Heart right ventricle (tissue), 16 donors: ENCODE measurements around the gene ATP6AP2. TPM values are rescaled to one million over a fixed set of nuclear protein-coding genes. Genes with fewer than 3 reads are reported as not detected.
"Not testable (repeated sequence)": the region's sequence is repeated elsewhere in the genome, so short reads cannot be mapped to it uniquely, and the experiment has no call there.

Source experiments
- ATAC-seq, 8 donors: fragments of 200-7000 bp; cut with Tn5 transposase; one replicate each; pipeline ENCODE4 v1.9.1; 2020; ENCODE audit warnings: mild to moderate bottlenecking in 8 of 8, moderate library complexity in 8 of 8, moderate number of reproducible peaks in 1 of 8
- DNase-seq, 2 donors: peaks; one replicate each; pipeline ENCODE4 v3.0.0-alpha.2; 2020
- H3K27ac ChIP-seq, 10 donors: fragments of 200-600 bp; sonication (generic) in 2 of 10; one replicate each; pipeline versions ENCODE4 v1.5.0 to v1.8.0; 2020 to 2022; ENCODE audit warnings: mild to moderate bottlenecking in 3 of 10
- H3K27me3 ChIP-seq, 7 donors: fragments of 200-600 bp; one replicate each; pipeline ENCODE4 v1.8.0; 2021 to 2022; ENCODE audit warnings: mild to moderate bottlenecking in 2 of 7
- H3K36me3 ChIP-seq, 9 donors: fragments of 200-600 bp; sonication (generic) in 1 of 9; one replicate each; pipeline versions ENCODE4 v1.5.0 to v1.8.0; 2020 to 2022; ENCODE audit warnings: mild to moderate bottlenecking in 2 of 9
- H3K4me1 ChIP-seq, 9 donors: fragments of 200-600 bp; sonication (generic) in 1 of 9; one replicate each; pipeline versions ENCODE4 v1.5.0 to v1.8.0; 2020 to 2022; ENCODE audit warnings: mild to moderate bottlenecking in 4 of 9
- H3K4me3 ChIP-seq, 10 donors: fragments of 200-600 bp; sonication (generic) in 2 of 10; one replicate each; pipeline versions ENCODE4 v1.5.0 to v1.8.0; 2020 to 2022; ENCODE audit warnings: mild to moderate bottlenecking in 7 of 10, moderate library complexity in 2 of 10
- H3K9me3 ChIP-seq, 11 donors: fragments of 200-600 bp in 10 of 11; sonication (generic) in 2 of 11; one replicate each; pipeline versions ENCODE4 v1.5.0 to v1.8.0; 2013 to 2022; ENCODE audit warnings: mild to moderate bottlenecking in 2 of 11, control low read depth in 1 of 11, moderate library complexity in 1 of 11
- CTCF ChIP-seq, 9 donors: fragments of 200-600 bp; sonication (generic) in 2 of 9; IDR thresholded peaks; one replicate each; pipeline versions ENCODE4 v1.5.0 to v1.8.0; 2021 to 2022; ENCODE audit warnings: antibody characterized with exemption in 9 of 9, mild to moderate bottlenecking in 5 of 9, moderate library complexity in 1 of 9
- WGBS, 2 donors: extraction: QIAGEN DNeasy Blood & Tissue Kit; methylation state at CpG; one replicate each; pipeline ENCODE4 v1.1.7; 2013; ENCODE audit warnings: inconsistent platforms in 1 of 2; 5-methylcytosine and 5-hydroxymethylcytosine counted together
- intact Hi-C, 10 donors: fragments of 100-400 bp; cut with DNase I; formaldehyde crosslinking; loops; one replicate each; pipeline versions ENCODE4 v1.11.1 to v1.14.2; 2022
- polyA plus RNA-seq, 2 donors: library from polyadenylated mRNA; stranded (reverse); fragments of 200-250 nt; gene quantifications; one replicate each; pipeline ENCODE4 v1.2.3, GENCODE V29; 2013
- total RNA-seq, 10 donors: library from RNA; stranded (reverse); fragmentation: NEBNext Ultra II Directional in 3 of 10; extraction: Animal tissue kit (Norgen Biotek cat#: 25700) in 3 of 10; gene quantifications; one replicate each; pipeline versions ENCODE4 v1.2.1 to v1.2.4, GENCODE V29; 2021 to 2023
- donor health status: Arrhythmogenic right ventricular cardiomyopathy.
- donor health status: ischemic (EF 13 %, LVEDD 7.1; RV severe dilation, severe dysfunction).
- donor health status: healthy with polysubstance abuse.
- donor health status: DM: no; HTN: yes; CAD: no.
- donor health status: DM: no; HTN: no; CAD: no.
- donor health status: ischemic (EF 25% LVEDD 6.9; RV normal size, moderate dysfunction).
- donor health status: ischemic (EF 25% LVEDD 5.7; RV mildly dilated, moderate dysfunction).
- donor health status: healthy.
- donor health status: DM: yes; HTN: yes; CAD: no.
- donor health status: Ischemic cardiomyopathy.
- donor health status: ischemic (EF 35%, LVEDD 5.7; RV mildly dilated, moderate dysfunction).
- donor health status: nonischemic (EF 11% LVEDD 7.7; RV severe dilation, severe dysfunction).
- donor health status: DM: yes; HTN: yes; CAD: no.
- donor health status: PGD.
- donor health status: ischemic (EF 29% LVEDD 5.4; RV normal size, mild dysfunction).
- donor health status: nonischemic (EF 23%, LVEDD 6.1; RV moderate dilation, normal function).

ATP6AP2 gene
- total and polyA plus RNA-seq, 12 donors = 28.0 to 62.1 (median 46.8) TPM

GRCh38 chrX:40564447-40564846, 16.3 kb upstream of the ATP6AP2 start:
- ATAC-seq = no peak
- Histone ChIP-seq H3K9me3 (no peaks in the 10 kb centered on the region), H3K4me1 (no peaks in the 10 kb centered on the region), H3K27me3 (peaks cover 0 to 94% (median 0%) of the 10 kb centered on the region in 7 donors), H3K36me3 (no peaks in the 10 kb centered on the region), H3K4me3 (no peak overlapping the region), H3K27ac (no peak overlapping the region)
- 83 to 90% methylated on average over 4 of the region's 4 CpGs for WGBS, 2 donors
- DNase-seq = no peak
- TF ChIP-seq CTCF (IDR thresholded peaks at IDR 0.05) = no peak
- intact Hi-C loops = no loop called here

DNA sequence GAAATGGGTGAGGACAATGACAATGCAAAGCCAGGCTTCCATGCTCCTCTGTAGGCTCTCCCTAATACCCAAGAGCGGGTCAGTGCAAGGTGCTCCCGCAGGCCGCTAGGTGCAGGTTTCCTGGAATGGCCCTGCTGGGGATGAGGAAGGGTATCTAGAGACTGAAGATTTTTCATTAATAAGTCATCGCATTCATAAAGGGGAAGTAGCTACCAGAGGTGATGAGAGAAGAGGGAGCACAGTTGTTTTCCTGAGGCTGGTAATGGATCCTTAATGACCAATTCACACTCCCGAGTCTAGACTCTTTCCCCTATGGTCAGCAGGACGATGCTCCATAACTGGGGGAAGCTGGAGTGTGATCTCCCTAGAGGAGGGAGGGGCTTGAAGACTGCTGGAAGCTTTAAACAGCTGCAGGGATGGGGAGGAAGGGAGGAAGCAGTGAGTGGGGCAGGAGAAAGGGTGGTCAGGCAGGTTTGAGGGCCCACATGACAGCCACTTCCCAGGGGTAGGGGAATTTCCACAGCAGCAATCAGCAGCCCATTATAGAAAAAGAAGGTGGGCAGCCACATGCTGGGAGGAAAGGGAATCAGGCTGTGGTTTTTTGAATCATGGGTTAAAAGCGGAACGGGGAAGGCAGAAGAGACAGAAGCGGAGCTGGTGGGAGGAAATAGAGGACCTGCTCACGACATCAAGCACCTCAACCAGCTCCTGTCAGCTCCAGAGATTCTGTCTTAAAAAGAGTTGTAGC, 10.2 kb upstream of the ATP6AP2 start:
- H3K4me1 ChIP-seq = peaks cover 0 to 6% (median 0%) of the 10 kb centered on the region in 9 donors
- H3K9me3 ChIP-seq = no peaks in the 10 kb centered on the region
- H3K36me3 ChIP-seq = no peaks in the 10 kb centered on the region
- H3K4me3 ChIP-seq = no peak overlapping the region
- peaks cover 0 to 89% (median 0%) of the 10 kb centered on the region in 7 donors for H3K27me3 ChIP-seq
- TF ChIP-seq CTCF (IDR thresholded peaks at IDR 0.05) = no peak
- WGBS, 2 donors = 64 to 65% methylated on average over 10 of the region's 10 CpGs
- ATAC-seq = no peak
- peak overlapping the region in 1 of 10 donors; percentile 65 for H3K27ac ChIP-seq
- intact Hi-C loops = no loop called here
- no peak for DNase-seq

GRCh38 chrX:40571164-40571563, 9.6 kb upstream of the ATP6AP2 start:
- Histone ChIP-seq H3K27ac (peak overlapping the region in 1 of 10 donors; percentile 65), H3K27me3 (peaks cover 0 to 83% (median 0%) of the 10 kb centered on the region in 7 donors)
- H3K9me3 ChIP-seq, DNase-seq, ATAC-seq, H3K4me1 ChIP-seq, H3K4me3 ChIP-seq, intact Hi-C loops, H3K36me3 ChIP-seq: not testable (repeated sequence)
- 65 to 67% methylated on average over 5 of the region's 5 CpGs for WGBS, 2 donors

DNA sequence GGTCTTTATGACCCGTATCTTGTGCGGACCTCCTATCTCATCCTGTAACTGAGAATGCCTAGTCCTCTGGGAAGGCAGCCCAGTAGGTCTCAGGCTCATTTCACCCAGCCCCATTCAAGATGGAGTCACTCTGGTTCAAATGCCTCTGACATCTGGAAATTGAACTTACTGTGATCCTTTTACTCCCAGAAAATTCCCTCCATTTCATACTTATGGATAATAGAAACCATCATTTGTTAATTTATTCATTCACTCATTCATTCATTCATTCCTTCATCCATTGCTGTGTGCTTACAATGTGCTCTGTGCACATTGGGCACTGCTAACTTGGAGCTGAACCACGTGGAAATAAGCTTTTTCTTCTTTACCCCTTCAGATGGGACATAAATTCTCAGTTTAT, 9.2 kb upstream of the ATP6AP2 start:
- intact Hi-C loops = no loop called here
- peaks cover 0 to 78% (median 0%) of the 10 kb centered on the region in 7 donors for H3K27me3 ChIP-seq
- H3K4me3 ChIP-seq = no peak overlapping the region
- H3K4me1 ChIP-seq = peaks cover 0 to 6% (median 0%) of the 10 kb centered on the region in 9 donors
- peak overlapping the region in 1 of 10 donors; percentile 65 for H3K27ac ChIP-seq
- no peak for DNase-seq
- no peaks in the 10 kb centered on the region for H3K9me3 ChIP-seq
- TF ChIP-seq CTCF (IDR thresholded peaks at IDR 0.05) = no peak
- no peak for ATAC-seq
- no peaks in the 10 kb centered on the region for H3K36me3 ChIP-seq
- 24 to 42% methylated on average over 3 of the region's 3 CpGs for WGBS, 2 donors

- ATAC-seq (no peak), DNase-seq (no peak)
- no peaks in the 10 kb centered on the region for H3K9me3 ChIP-seq
- H3K4me3 ChIP-seq = no peak overlapping the region
- H3K4me1 ChIP-seq = peaks cover 0 to 14% (median 0%) of the 10 kb centered on the region in 9 donors
- no peak overlapping the region for H3K27ac ChIP-seq
- H3K27me3 ChIP-seq = peaks cover 0 to 76% (median 0%) of the 10 kb centered on the region in 7 donors
- 61 to 65% methylated on average over 2 of the region's 2 CpGs for WGBS, 2 donors
- intact Hi-C loops = no loop called here
- H3K36me3 ChIP-seq = no peaks in the 10 kb centered on the region
- TF ChIP-seq CTCF (IDR thresholded peaks at IDR 0.05) = peak in 4 of 9 donors; percentile 15 to 62 (median 20)
Observed at GRCh38 chrX:40573763-40574162, 7.0 kb upstream of the ATP6AP2 start.

DNA sequence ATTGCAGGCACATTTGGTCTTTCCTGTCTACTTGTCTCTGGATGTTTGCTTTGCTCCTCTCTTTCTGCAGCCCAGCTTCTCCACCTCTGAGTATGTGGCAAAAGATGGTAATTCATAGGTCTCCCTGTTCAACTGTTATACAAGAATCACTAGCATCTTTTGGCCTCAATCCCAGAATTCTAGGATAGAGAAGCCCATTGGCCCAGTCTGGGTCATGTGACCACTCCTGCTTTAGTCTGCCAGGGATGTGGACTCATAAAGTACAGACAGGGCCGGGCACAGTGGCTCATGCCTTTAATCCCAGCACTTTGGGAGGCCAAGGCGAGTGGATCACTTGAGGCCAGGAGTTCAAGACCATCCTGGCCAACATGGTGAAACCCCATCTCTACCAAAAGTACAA, 5.4 kb upstream of the ATP6AP2 start:
- H3K9me3 ChIP-seq, H3K36me3 ChIP-seq, H3K4me3 ChIP-seq, intact Hi-C loops, H3K27ac ChIP-seq, ATAC-seq: not testable (repeated sequence)
- DNase-seq = peak in 1 of 2 donors; percentile 5
- 52 to 73% methylated on average over 2 of the region's 2 CpGs for WGBS, 2 donors
- H3K27me3 ChIP-seq = peaks cover 0 to 74% (median 0%) of the 10 kb centered on the region in 7 donors
- peaks cover 0 to 16% (median 0%) of the 10 kb centered on the region in 9 donors for H3K4me1 ChIP-seq
